ENCODE measurements around the gene TAP2. TPM values are rescaled to one million over a fixed set of nuclear protein-coding genes. Genes with fewer than 3 reads are reported as not detected.

Gene TAP2
- total and polyA plus RNA-seq, 2 of the 13 experiments (the other 11 are each of a cell fraction or from before 2014, with no cell fraction given), result 10.3 to 17.6 TPM

DNA sequence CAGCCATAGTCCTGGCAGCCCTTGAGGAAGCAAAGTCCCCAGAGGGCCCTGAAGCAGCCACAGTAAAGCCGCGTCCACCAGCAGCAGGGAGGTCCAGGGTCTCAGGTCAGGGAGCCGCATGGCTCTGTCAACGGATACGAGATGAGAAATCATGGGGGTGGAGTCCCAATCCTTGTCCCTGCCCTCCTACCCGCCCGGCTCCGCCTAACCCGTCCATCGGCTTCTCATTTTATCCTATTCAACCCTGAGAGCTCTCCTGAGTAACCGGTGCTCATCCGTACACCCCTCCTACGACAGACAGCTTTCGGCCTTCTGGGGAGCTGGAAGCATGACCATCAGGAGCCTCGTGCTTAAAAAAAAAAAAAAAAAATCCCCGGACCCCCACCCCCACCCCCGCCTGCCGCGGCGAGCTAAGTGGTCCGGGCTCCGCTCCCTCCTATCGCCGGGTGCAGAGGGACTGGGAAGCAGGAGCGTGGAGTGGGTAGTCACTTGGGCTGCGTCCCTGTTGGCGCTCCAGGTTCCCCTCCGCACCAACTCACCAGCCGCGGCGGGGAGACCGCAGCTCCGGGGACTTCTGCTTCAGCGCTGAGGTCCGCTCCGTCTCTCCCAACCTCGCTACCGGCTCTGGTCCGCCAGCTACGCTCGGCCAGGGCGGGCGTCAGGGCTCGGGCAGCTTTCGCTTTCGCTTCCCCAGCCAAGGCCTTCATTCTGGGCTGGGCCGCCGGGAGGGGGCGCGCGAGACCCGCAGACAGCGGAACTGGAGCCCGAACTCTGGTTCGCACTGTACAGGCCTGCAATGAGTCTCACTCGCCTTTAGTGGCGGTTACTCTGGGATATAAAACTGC lies at the start of gene TAP2 (continued):
- TF ChIP-seq, protein P1, sequence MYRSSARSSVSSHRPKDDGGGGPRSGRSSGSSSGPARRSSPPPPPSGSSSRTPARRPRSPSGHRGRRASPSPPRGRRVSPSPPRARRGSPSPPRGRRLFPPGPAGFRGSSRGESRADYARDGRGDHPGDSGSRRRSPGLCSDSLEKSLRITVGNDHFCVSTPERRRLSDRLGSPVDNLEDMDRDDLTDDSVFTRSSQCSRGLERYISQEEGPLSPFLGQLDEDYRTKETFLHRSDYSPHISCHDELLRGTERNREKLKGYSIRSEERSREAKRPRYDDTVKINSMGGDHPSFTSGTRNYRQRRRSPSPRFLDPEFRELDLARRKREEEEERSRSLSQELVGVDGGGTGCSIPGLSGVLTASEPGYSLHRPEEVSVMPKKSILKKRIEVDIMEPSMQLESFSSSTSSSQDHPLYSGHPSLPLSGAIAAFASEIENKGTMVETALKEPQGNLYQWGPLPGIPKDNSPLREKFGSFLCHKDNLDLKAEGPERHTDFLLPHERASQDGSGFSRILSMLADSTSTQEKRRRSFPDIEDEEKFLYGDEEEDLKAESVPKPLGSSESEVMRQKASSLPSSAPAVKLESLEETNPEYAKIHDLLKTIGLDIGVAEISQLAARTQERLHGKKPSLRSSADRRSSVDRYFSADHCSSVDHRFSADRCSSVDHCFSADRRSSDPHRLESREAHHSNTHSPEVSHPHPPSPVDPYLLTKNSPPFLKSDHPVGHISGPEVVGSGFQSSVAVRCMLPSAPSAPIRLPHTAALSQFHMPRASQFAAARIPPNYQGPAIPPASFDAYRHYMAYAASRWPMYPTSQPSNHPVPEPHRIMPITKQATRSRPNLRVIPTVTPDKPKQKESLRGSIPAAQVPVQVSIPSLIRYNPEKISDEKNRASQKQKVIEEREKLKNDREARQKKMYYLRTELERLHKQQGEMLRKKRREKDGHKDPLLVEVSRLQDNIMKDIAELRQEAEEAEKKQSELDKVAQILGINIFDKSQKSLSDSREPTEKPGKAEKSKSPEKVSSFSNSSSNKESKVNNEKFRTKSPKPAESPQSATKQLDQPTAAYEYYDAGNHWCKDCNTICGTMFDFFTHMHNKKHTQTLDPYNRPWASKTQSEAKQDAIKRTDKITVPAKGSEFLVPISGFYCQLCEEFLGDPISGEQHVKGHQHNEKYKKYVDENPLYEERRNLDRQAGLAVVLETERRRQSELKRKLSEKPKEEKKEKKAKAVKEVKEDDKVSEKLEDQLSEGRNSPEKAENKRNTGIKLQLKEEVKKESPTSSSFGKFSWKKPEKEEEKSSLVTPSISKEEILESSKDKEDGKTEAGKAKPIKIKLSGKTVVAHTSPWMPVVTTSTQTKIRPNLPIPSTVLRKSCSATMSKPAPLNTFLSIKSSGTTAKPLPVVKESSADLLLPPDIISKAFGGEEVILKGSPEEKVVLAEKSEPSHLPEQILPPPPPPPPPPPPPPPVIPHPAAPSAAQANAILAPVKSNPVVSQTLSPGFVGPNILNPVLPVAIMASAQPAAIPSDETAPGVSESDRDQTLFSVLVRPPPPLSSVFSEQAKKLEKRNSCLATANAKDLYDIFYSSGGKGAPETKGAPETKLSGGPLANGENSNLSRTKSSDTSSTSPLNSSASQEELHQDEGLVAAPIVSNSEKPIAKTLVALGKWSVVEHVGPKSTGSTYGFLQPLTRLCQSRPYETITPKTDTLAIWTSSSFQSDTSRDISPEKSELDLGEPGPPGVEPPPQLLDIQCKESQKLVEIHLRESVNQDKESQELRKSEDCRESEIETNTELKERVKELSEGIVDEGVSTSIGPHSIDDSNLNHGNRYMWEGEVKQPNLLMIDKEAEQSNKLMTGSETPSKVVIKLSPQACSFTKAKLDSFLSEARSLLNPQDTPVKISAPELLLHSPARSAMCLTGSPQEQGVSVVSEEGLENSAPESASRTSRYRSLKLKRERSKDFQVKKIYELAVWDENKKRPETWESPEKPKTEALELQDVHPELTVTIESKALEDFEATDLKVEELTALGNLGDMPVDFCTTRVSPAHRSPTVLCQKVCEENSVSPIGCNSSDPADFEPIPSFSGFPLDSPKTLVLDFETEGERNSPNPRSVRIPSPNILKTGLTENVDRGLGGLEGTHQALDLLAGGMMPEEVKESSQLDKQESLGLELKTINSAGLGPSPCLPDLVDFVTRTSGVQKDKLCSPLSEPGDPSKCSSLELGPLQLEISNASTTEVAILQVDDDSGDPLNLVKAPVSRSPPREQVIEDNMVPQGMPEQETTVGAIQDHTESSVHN (CRISPR knock-in tag; IDR thresholded peaks at IDR 0.05), result no peak; the same call in 1 of the 2 replicates
- TF ChIP-seq EZH2 (conservative IDR thresholded peaks at IDR 0.05; ENCODE audit: low read depth, low read length) (no peak), EED (CRISPR knock-in tag; IDR thresholded peaks at IDR 0.05) (no peak), THAP11 (CRISPR knock-in tag; IDR thresholded peaks at IDR 0.05) (peak; percentile 81), PHF5A (CRISPR knock-in tag; IDR thresholded peaks at IDR 0.05; ENCODE audit: low read depth, unreplicated experiment) (peak; percentile 94), ZNF501 (CRISPR knock-in tag; IDR thresholded peaks at IDR 0.05) (peak; percentile 67), HDAC6 (IDR thresholded peaks at IDR 0.05; ENCODE audit: low read depth, low read length) (no peak), ZMYM3 (CRISPR knock-in tag; IDR thresholded peaks at IDR 0.05) (no peak), NRL (CRISPR knock-in tag; IDR thresholded peaks at IDR 0.05; ENCODE audit: borderline replicate concordance) (peak; percentile 88), NFE2L1 (CRISPR knock-in tag; IDR thresholded peaks at IDR 0.05; ENCODE audit: borderline replicate concordance) (no peak)
- TF ChIP-seq, protein P2, sequence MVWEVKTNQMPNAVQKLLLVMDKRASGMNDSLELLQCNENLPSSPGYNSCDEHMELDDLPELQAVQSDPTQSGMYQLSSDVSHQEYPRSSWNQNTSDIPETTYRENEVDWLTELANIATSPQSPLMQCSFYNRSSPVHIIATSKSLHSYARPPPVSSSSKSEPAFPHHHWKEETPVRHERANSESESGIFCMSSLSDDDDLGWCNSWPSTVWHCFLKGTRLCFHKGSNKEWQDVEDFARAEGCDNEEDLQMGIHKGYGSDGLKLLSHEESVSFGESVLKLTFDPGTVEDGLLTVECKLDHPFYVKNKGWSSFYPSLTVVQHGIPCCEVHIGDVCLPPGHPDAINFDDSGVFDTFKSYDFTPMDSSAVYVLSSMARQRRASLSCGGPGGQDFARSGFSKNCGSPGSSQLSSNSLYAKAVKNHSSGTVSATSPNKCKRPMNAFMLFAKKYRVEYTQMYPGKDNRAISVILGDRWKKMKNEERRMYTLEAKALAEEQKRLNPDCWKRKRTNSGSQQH (CRISPR knock-in tag; IDR thresholded peaks at IDR 0.05; ENCODE audit: low read depth), result no peak
- TF ChIP-seq, protein P3, sequence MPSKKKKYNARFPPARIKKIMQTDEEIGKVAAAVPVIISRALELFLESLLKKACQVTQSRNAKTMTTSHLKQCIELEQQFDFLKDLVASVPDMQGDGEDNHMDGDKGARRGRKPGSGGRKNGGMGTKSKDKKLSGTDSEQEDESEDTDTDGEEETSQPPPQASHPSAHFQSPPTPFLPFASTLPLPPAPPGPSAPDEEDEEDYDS (CRISPR knock-in tag; IDR thresholded peaks at IDR 0.05), result peak; percentile 67; the same call in 1 of the 2 replicates
- TF ChIP-seq, protein P4, sequence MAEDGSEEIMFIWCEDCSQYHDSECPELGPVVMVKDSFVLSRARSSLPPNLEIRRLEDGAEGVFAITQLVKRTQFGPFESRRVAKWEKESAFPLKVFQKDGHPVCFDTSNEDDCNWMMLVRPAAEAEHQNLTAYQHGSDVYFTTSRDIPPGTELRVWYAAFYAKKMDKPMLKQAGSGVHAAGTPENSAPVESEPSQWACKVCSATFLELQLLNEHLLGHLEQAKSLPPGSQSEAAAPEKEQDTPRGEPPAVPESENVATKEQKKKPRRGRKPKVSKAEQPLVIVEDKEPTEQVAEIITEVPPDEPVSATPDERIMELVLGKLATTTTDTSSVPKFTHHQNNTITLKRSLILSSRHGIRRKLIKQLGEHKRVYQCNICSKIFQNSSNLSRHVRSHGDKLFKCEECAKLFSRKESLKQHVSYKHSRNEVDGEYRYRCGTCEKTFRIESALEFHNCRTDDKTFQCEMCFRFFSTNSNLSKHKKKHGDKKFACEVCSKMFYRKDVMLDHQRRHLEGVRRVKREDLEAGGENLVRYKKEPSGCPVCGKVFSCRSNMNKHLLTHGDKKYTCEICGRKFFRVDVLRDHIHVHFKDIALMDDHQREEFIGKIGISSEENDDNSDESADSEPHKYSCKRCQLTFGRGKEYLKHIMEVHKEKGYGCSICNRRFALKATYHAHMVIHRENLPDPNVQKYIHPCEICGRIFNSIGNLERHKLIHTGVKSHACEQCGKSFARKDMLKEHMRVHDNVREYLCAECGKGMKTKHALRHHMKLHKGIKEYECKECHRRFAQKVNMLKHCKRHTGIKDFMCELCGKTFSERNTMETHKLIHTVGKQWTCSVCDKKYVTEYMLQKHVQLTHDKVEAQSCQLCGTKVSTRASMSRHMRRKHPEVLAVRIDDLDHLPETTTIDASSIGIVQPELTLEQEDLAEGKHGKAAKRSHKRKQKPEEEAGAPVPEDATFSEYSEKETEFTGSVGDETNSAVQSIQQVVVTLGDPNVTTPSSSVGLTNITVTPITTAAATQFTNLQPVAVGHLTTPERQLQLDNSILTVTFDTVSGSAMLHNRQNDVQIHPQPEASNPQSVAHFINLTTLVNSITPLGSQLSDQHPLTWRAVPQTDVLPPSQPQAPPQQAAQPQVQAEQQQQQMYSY (CRISPR knock-in tag; IDR thresholded peaks at IDR 0.05), result 0 out of 2 replicates have a peak, but pooled peaks have one; percentile 29
